WTC11 (cell line): ENCODE data around the gene PRUNE2.
"Not testable (repeated sequence)": the region's sequence is repeated elsewhere in the genome, so short reads cannot be mapped to it uniquely, and the experiment has no call there.

Experiments used
- CBFB ChIP-seq: sonication (generic); formaldehyde crosslinking; IDR thresholded peaks from 2 replicates; pipeline ENCODE4 v1.8.1; 2022; ENCODE audit warnings: mild to moderate bottlenecking, low read depth, missing genetic modification reagents
- MXD4 ChIP-seq: fragments of 250-450 bp; sonication (Bioruptor Pico); IDR thresholded peaks from 2 replicates; pipeline ENCODE4 v1.8.0; 2021; ENCODE audit warnings: mild to moderate bottlenecking, moderate library complexity, borderline replicate concordance
- SP1 ChIP-seq: sonication (generic); formaldehyde crosslinking; conservative IDR thresholded peaks from 2 replicates; pipeline ENCODE4 v1.8.1; 2022; ENCODE audit warnings: missing genetic modification reagents
- ZBTB21 ChIP-seq: sonication (generic); formaldehyde crosslinking; IDR thresholded peaks from 2 replicates; pipeline ENCODE4 v1.8.1; 2023; ENCODE audit warnings: mild to moderate bottlenecking, missing genetic modification reagents, borderline replicate concordance
- ZNF232 ChIP-seq: sonication (generic); formaldehyde crosslinking; IDR thresholded peaks from 2 replicates; pipeline ENCODE4 v1.8.0; 2022; ENCODE audit warnings: mild to moderate bottlenecking, missing genetic modification reagents
- ZNF263 ChIP-seq: sonication (generic); formaldehyde crosslinking; IDR thresholded peaks from 2 replicates; pipeline ENCODE4 v1.8.1; 2022; ENCODE audit warnings: low read depth, mild to moderate bottlenecking, moderate library complexity, missing genetic modification reagents
- TF ChIP-seq, protein P1 (sequence below): fragments of 200-600 bp; IDR thresholded peaks from 2 replicates; pipeline ENCODE4 v1.8.0; 2022; ENCODE audit warnings: antibody characterized with exemption
- TF ChIP-seq, protein P2 (sequence below): sonication (generic); formaldehyde crosslinking; IDR thresholded peaks from 2 replicates; pipeline ENCODE4 v1.8.1; 2023; ENCODE audit warnings: mild to moderate bottlenecking, missing genetic modification reagents
- TF ChIP-seq, protein P3 (sequence below): sonication (generic); formaldehyde crosslinking; IDR thresholded peaks from 2 replicates; pipeline ENCODE4 v1.8.0; 2023; ENCODE audit warnings: missing genetic modification reagents
- TF ChIP-seq, protein P4 (sequence below): fragments of 250-450 bp; sonication (Bioruptor Pico); IDR thresholded peaks from 2 replicates; pipeline ENCODE4 v1.9.0; 2021; ENCODE audit warnings: mild to moderate bottlenecking

DNA sequence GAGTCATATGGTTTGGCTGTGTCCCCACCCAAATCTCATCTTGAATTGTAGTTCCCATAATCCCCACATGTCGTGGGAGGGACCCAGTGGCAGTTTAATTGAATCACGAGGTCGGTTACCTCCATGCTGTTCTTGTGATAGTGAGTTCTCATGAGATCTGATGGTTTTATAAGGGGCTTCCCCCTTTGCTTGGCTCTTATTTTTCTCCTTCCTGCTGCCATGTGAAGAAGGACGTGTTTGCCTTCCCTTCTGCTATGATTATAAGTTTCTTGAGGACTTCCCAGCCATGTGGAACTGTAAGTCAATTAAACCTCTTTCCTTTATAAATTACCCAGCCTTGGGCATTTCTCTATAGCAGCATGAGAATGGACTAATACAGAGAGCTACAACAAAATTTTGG lies 163.0 kb downstream of the PRUNE2 start:
- not testable (repeated sequence) for TF ChIP-seq MXD4 (CRISPR knock-in tag); ZNF263 (CRISPR knock-in tag); ZNF232; ZBTB21 (CRISPR knock-in tag); SP1 (CRISPR knock-in tag); CBFB (CRISPR knock-in tag)
- TF ChIP-seq, protein P1, sequence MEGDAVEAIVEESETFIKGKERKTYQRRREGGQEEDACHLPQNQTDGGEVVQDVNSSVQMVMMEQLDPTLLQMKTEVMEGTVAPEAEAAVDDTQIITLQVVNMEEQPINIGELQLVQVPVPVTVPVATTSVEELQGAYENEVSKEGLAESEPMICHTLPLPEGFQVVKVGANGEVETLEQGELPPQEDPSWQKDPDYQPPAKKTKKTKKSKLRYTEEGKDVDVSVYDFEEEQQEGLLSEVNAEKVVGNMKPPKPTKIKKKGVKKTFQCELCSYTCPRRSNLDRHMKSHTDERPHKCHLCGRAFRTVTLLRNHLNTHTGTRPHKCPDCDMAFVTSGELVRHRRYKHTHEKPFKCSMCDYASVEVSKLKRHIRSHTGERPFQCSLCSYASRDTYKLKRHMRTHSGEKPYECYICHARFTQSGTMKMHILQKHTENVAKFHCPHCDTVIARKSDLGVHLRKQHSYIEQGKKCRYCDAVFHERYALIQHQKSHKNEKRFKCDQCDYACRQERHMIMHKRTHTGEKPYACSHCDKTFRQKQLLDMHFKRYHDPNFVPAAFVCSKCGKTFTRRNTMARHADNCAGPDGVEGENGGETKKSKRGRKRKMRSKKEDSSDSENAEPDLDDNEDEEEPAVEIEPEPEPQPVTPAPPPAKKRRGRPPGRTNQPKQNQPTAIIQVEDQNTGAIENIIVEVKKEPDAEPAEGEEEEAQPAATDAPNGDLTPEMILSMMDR = not testable (repeated sequence)
- TF ChIP-seq, protein P2, sequence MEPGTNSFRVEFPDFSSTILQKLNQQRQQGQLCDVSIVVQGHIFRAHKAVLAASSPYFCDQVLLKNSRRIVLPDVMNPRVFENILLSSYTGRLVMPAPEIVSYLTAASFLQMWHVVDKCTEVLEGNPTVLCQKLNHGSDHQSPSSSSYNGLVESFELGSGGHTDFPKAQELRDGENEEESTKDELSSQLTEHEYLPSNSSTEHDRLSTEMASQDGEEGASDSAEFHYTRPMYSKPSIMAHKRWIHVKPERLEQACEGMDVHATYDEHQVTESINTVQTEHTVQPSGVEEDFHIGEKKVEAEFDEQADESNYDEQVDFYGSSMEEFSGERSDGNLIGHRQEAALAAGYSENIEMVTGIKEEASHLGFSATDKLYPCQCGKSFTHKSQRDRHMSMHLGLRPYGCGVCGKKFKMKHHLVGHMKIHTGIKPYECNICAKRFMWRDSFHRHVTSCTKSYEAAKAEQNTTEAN = not testable (repeated sequence)
- TF ChIP-seq, protein P3, sequence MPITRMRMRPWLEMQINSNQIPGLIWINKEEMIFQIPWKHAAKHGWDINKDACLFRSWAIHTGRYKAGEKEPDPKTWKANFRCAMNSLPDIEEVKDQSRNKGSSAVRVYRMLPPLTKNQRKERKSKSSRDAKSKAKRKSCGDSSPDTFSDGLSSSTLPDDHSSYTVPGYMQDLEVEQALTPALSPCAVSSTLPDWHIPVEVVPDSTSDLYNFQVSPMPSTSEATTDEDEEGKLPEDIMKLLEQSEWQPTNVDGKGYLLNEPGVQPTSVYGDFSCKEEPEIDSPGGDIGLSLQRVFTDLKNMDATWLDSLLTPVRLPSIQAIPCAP = not testable (repeated sequence)
- TF ChIP-seq, protein P4, sequence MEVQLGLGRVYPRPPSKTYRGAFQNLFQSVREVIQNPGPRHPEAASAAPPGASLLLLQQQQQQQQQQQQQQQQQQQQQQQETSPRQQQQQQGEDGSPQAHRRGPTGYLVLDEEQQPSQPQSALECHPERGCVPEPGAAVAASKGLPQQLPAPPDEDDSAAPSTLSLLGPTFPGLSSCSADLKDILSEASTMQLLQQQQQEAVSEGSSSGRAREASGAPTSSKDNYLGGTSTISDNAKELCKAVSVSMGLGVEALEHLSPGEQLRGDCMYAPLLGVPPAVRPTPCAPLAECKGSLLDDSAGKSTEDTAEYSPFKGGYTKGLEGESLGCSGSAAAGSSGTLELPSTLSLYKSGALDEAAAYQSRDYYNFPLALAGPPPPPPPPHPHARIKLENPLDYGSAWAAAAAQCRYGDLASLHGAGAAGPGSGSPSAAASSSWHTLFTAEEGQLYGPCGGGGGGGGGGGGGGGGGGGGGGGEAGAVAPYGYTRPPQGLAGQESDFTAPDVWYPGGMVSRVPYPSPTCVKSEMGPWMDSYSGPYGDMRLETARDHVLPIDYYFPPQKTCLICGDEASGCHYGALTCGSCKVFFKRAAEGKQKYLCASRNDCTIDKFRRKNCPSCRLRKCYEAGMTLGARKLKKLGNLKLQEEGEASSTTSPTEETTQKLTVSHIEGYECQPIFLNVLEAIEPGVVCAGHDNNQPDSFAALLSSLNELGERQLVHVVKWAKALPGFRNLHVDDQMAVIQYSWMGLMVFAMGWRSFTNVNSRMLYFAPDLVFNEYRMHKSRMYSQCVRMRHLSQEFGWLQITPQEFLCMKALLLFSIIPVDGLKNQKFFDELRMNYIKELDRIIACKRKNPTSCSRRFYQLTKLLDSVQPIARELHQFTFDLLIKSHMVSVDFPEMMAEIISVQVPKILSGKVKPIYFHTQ = not testable (repeated sequence)
